ENCODE results near the gene XPNPEP2.

DNA sequence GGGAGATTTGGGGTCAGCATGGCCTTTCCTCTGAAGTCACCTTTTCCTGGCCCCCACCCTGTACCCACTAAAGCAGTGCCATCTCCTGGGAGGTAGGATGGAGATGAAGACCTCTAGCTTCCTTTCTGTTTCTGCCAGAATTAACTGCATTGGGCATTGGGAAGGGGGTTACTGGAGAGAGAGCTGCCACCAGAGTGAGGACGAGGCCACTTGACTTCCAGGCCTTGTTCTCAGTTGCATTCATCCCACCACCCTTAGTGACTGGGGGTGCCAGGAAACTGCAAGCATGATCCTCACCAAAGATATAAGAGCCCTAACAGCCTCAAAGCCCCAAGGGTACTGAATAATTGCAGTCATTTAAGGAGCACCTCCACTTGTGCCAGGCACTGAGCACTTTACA lies 56.8 kb downstream of the XPNPEP2 start:
- TF ChIP-seq CTCF (IDR thresholded peaks at IDR 0.05) (no peak), EP300 (IDR thresholded peaks at IDR 0.05; ENCODE audit: low read depth) (no peak), POLR2A (IDR thresholded peaks at IDR 0.05) (no peak)
